GM23248 (cell line): Measurements from ENCODE around the gene ERN1. TPM values are rescaled to one million over a fixed set of nuclear protein-coding genes. Genes with fewer than 3 reads are reported as not detected.
A peak's percentile ranks its signal among the peaks of the same experiment; 100 is the strongest.

Source experiments
- DNase-seq: peaks from one replicate; pipeline ENCODE4 v3.0.0-alpha.2; 2015
- H2AFZ ChIP-seq: fragments of 200-600 bp; sonication (generic); 2 replicates; pipeline ENCODE4 v1.6.1; 2016; ENCODE audit warnings: antibody characterized with exemption
- H3F3A ChIP-seq: fragments of 200-600 bp; sonication (generic); 2 replicates; pipeline ENCODE4 v1.6.1; 2016; ENCODE audit warnings: mild to moderate bottlenecking, antibody characterized with exemption, mixed run types; ENCODE audit not compliant: insufficient read depth
- H3K27ac ChIP-seq: fragments of 200-600 bp; sonication (generic); 2 replicates; pipeline ENCODE4 v1.5.1; 2016; ENCODE audit warnings: mild to moderate bottlenecking
- H3K27me3 ChIP-seq: fragments of 200-600 bp; sonication (generic); replicated peaks from 2 replicates; pipeline ENCODE4 v1.6.1; 2016; ENCODE audit warnings: mild to moderate bottlenecking; ENCODE audit not compliant: insufficient read depth
- H3K36me3 ChIP-seq: fragments of 200-600 bp; sonication (generic); 2 replicates; pipeline ENCODE4 v1.6.1; 2016; ENCODE audit warnings: low read depth, mild to moderate bottlenecking
- H3K4me1 ChIP-seq: fragments of 200-600 bp; sonication (generic); 2 replicates; pipeline ENCODE4 v1.6.1; 2016; ENCODE audit warnings: mild to moderate bottlenecking; ENCODE audit not compliant: insufficient read depth
- H3K4me2 ChIP-seq: fragments of 200-600 bp; sonication (generic); one replicate; pipeline ENCODE4 v1.6.1; 2016; ENCODE audit warnings: mild to moderate bottlenecking; ENCODE audit not compliant: unreplicated experiment
- H3K4me3 ChIP-seq: fragments of 200-600 bp; sonication (generic); 2 replicates; pipeline ENCODE4 v1.5.1; 2016; ENCODE audit warnings: mild to moderate bottlenecking
- H3K79me2 ChIP-seq: fragments of 200-600 bp; sonication (generic); 2 replicates; pipeline ENCODE4 v1.6.1; 2016; ENCODE audit warnings: mild to moderate bottlenecking; ENCODE audit not compliant: insufficient read depth
- H3K9ac ChIP-seq: fragments of 200-600 bp; sonication (generic); 2 replicates; pipeline ENCODE4 v1.6.1; 2016; ENCODE audit warnings: mild to moderate bottlenecking
- H3K9me2 ChIP-seq: fragments of 200-600 bp; sonication (generic); 2 replicates; pipeline ENCODE4 v1.6.1; 2016; ENCODE audit warnings: mixed run types, mild to moderate bottlenecking, moderate library complexity; ENCODE audit not compliant: insufficient read depth
- H3K9me3 ChIP-seq: fragments of 200-600 bp; sonication (generic); one replicate; pipeline ENCODE4 v1.6.1; 2017; ENCODE audit warnings: low read depth
- H4K20me1 ChIP-seq: fragments of 200-600 bp; sonication (generic); 2 replicates; pipeline ENCODE4 v1.6.0; 2016; ENCODE audit not compliant: insufficient read depth
- EZH2 ChIP-seq: fragments of 200-600 bp; sonication (generic); IDR thresholded peaks from 2 replicates; pipeline ENCODE4 v1.6.1; 2018; ENCODE audit warnings: antibody characterized with exemption, mild to moderate bottlenecking; ENCODE audit not compliant: insufficient read depth, poor library complexity, severe bottlenecking
- EZH2phosphoT487 ChIP-seq: fragments of 200-600 bp; sonication (generic); IDR thresholded peaks from 2 replicates; pipeline ENCODE4 v1.6.1; 2018; ENCODE audit warnings: antibody characterized with exemption, moderate library complexity, mild to moderate bottlenecking, low read depth; ENCODE audit not compliant: insufficient read depth
- WGBS, 2 experiments: methylation state at CpG; one replicate each; pipeline ENCODE4 v1.1.6; 2015 to 2017; ENCODE audit warnings: low lambda C conversion rate in 2 of 2, low coverage in 1 of 2; ENCODE audit errors: missing lambda C conversion rate in 2 of 2; 5-methylcytosine and 5-hydroxymethylcytosine counted together
- in situ Hi-C: fragments of 300-500 bp; cut with MboI; formaldehyde crosslinking; loops from 2 replicates; pipeline ENCODE4 v1.15.0; 2020
- polyA plus RNA-seq: library from polyadenylated mRNA; unstranded; fragments of >200 nt; fragmentation: Nextera tagmentation; extraction: Ambion mirVana; gene quantifications from 2 replicates; pipeline ENCODE4 v1.2.1, GENCODE V29; 2016
- total RNA-seq: library from RNA; depleted of rRNA; stranded (reverse); fragments of >200 nt; shearing (Covaris generic); gene quantifications from 2 replicates; pipeline ENCODE4 v1.2.3, GENCODE V29; 2014

Gene ERN1
- total and polyA plus RNA-seq, 2 experiments from 2014 or later = 5.8 to 9.9 TPM

GRCh38 chr17:64065161-64065560 lies 64.8 kb downstream of the ERN1 start:
- H4K20me1 ChIP-seq = no peaks in the 10 kb centered on the region
- H3K9ac ChIP-seq = no peak overlapping the region
- peaks cover 26% of the 10 kb centered on the region for H3K36me3 ChIP-seq
- no peak for TF ChIP-seq EZH2phosphoT487
- no peak for TF ChIP-seq EZH2
- no peaks in the 10 kb centered on the region for H3K9me2 ChIP-seq
- no peak for DNase-seq
- no peaks in the 10 kb centered on the region for H3K9me3 ChIP-seq
- no peaks in the 10 kb centered on the region for H3K79me2 ChIP-seq
- in situ Hi-C loops = no loop called here
- H3K4me1 ChIP-seq = no peaks in the 10 kb centered on the region
- H3K27me3 ChIP-seq = no peaks in the 10 kb centered on the region
- 95 to 96% methylated on average over 8 of the region's 8 CpGs for WGBS, 2 experiments
- no peak overlapping the region for H3K4me2 ChIP-seq
- no peak overlapping the region for H3K27ac ChIP-seq
- H2AFZ ChIP-seq = no peak overlapping the region
- H3K4me3 ChIP-seq = no peak overlapping the region
- 0 out of 2 replicates have a peak, but pooled peaks cover 7% of the 10 kb centered on the region for H3F3A ChIP-seq

- no peaks in the 10 kb centered on the region for H3K4me1 ChIP-seq
- H3K27ac ChIP-seq = no peak overlapping the region
- H3F3A ChIP-seq = 0 out of 2 replicates have a peak, but pooled peaks cover 7% of the 10 kb centered on the region
- DNase-seq = no peak
- in situ Hi-C loops = no loop called here
- H3K9ac ChIP-seq = no peak overlapping the region
- H3K9me2 ChIP-seq = no peaks in the 10 kb centered on the region
- H3K9me3 ChIP-seq = no peaks in the 10 kb centered on the region
- H3K4me3 ChIP-seq = no peak overlapping the region
- 97 to 98% methylated on average over 9 of the region's 9 CpGs for WGBS, 2 experiments
- H2AFZ ChIP-seq = no peak overlapping the region
- no peaks in the 10 kb centered on the region for H3K79me2 ChIP-seq
- H4K20me1 ChIP-seq = no peaks in the 10 kb centered on the region
- TF ChIP-seq EZH2 = no peak
- no peak for TF ChIP-seq EZH2phosphoT487
- H3K36me3 ChIP-seq = peaks cover 17% of the 10 kb centered on the region
- H3K27me3 ChIP-seq = no peaks in the 10 kb centered on the region
- H3K4me2 ChIP-seq = no peak overlapping the region
Observed at GRCh38 chr17:64064331-64064730, 65.6 kb downstream of the ERN1 start.

GRCh38 chr17:64063766-64064224 lies 66.1 kb downstream of the ERN1 start:
- no peaks in the 10 kb centered on the region for H4K20me1 ChIP-seq
- 88 to 90% methylated on average over 16 of the region's 16 CpGs for WGBS, 2 experiments
- no peaks in the 10 kb centered on the region for H3K79me2 ChIP-seq
- H3F3A ChIP-seq = 0 out of 2 replicates have a peak, but pooled peaks cover 7% of the 10 kb centered on the region
- H3K27ac ChIP-seq = no peak overlapping the region
- in situ Hi-C loops = no loop called here
- no peaks in the 10 kb centered on the region for H3K27me3 ChIP-seq
- H3K9me2 ChIP-seq = no peaks in the 10 kb centered on the region
- H2AFZ ChIP-seq = no peak overlapping the region
- peaks cover 14% of the 10 kb centered on the region for H3K36me3 ChIP-seq
- no peak overlapping the region for H3K4me2 ChIP-seq
- no peak overlapping the region for H3K4me3 ChIP-seq
- H3K9ac ChIP-seq = no peak overlapping the region
- H3K4me1 ChIP-seq = no peaks in the 10 kb centered on the region
- no peaks in the 10 kb centered on the region for H3K9me3 ChIP-seq
- peak; percentile 24 for DNase-seq
- TF ChIP-seq EZH2phosphoT487 (no peak), EZH2 (no peak)

GRCh38 chr17:64063088-64063487 lies 66.9 kb downstream of the ERN1 start:
- no peak overlapping the region for H3K9ac ChIP-seq
- in situ Hi-C loops = no loop called here
- H3K9me3 ChIP-seq = no peaks in the 10 kb centered on the region
- TF ChIP-seq EZH2phosphoT487 (no peak), EZH2 (no peak)
- no peaks in the 10 kb centered on the region for H3K4me1 ChIP-seq
- H3K36me3 ChIP-seq = peaks cover 15% of the 10 kb centered on the region; the same call in 1 of the 2 replicates
- no peak for DNase-seq
- H3F3A ChIP-seq = 0 out of 2 replicates have a peak, but pooled peaks cover 7% of the 10 kb centered on the region
- no peak overlapping the region for H3K4me2 ChIP-seq
- H2AFZ ChIP-seq = no peak overlapping the region
- no peaks in the 10 kb centered on the region for H3K9me2 ChIP-seq
- no peaks in the 10 kb centered on the region for H3K79me2 ChIP-seq
- 80 to 87% methylated on average over 5 of the region's 5 CpGs for WGBS, 2 experiments
- no peak overlapping the region for H3K4me3 ChIP-seq
- no peak overlapping the region for H3K27ac ChIP-seq
- no peaks in the 10 kb centered on the region for H4K20me1 ChIP-seq
- H3K27me3 ChIP-seq = no peaks in the 10 kb centered on the region
